Neural progenitor cell (in vitro differentiated cells): ENCODE results near the gene CNR2. TPM values are rescaled to one million over a fixed set of nuclear protein-coding genes. Genes with fewer than 3 reads are reported as not detected.
"Not testable (repeated sequence)": the region's sequence is repeated elsewhere in the genome, so short reads cannot be mapped to it uniquely, and the experiment has no call there.

Experiments
- DNase-seq: peaks from one replicate; pipeline ENCODE4 v3.0.0-alpha.2; 2016; ENCODE audit warnings: low spot score
- H2AFZ ChIP-seq: fragments of 200-600 bp; sonication (generic); replicated peaks from 2 replicates; pipeline ENCODE4 v1.6.1; 2016; ENCODE audit warnings: antibody characterized with exemption
- H3F3A ChIP-seq: fragments of 200-600 bp; sonication (generic); 2 replicates; pipeline ENCODE4 v1.6.1; 2016; ENCODE audit warnings: antibody characterized with exemption, low read depth
- H3K27ac ChIP-seq: fragments of 200-600 bp; sonication (generic); 2 replicates; pipeline ENCODE4 v1.5.1; 2016; ENCODE audit warnings: mild to moderate bottlenecking
- H3K27me3 ChIP-seq: fragments of 200-600 bp; sonication (generic); 2 replicates; pipeline ENCODE4 v1.6.1; 2016; ENCODE audit warnings: mild to moderate bottlenecking, moderate library complexity
- H3K36me3 ChIP-seq: fragments of 200-600 bp; sonication (generic); 2 replicates; pipeline ENCODE4 v1.5.1; 2016
- H3K4me1 ChIP-seq: fragments of 200-600 bp; sonication (generic); 2 replicates; pipeline ENCODE4 v1.6.1; 2016; ENCODE audit warnings: mixed run types
- H3K4me2 ChIP-seq: fragments of 200-600 bp; sonication (generic); 2 replicates; pipeline ENCODE4 v1.6.1; 2016
- H3K4me3 ChIP-seq: fragments of 200-600 bp; sonication (generic); 2 replicates; pipeline ENCODE4 v1.5.1; 2016
- H3K79me2 ChIP-seq: fragments of 200-600 bp; sonication (generic); 2 replicates; pipeline ENCODE4 v1.6.1; 2016; ENCODE audit warnings: low read depth
- H3K9ac ChIP-seq: fragments of 200-600 bp; sonication (generic); 2 replicates; pipeline ENCODE4 v1.6.1; 2016
- H3K9me3 ChIP-seq: fragments of 200-600 bp; sonication (generic); 2 replicates; pipeline ENCODE4 v1.5.1; 2016; ENCODE audit warnings: low read depth
- H4K20me1 ChIP-seq: fragments of 200-600 bp; sonication (generic); 2 replicates; pipeline ENCODE4 v1.6.1; 2016; ENCODE audit warnings: low read depth
- H3K27ac Mint-ChIP-seq: 3 replicates; pipeline ENCODE4 v1.8.0; 2021; ENCODE audit warnings: mixed read lengths
- H3K27me3 Mint-ChIP-seq: 2 replicates; pipeline ENCODE4 v1.8.0; 2022; ENCODE audit warnings: low read depth, mild to moderate bottlenecking, inconsistent platforms, moderate library complexity, mixed read lengths; ENCODE audit not compliant: insufficient read depth
- H3K36me3 Mint-ChIP-seq: 3 replicates; pipeline ENCODE4 v1.8.0; 2021; ENCODE audit warnings: mixed read lengths
- H3K4me1 Mint-ChIP-seq: 3 replicates; pipeline ENCODE4 v1.8.0; 2021; ENCODE audit warnings: mixed read lengths
- H3K4me3 Mint-ChIP-seq: 3 replicates; pipeline ENCODE4 v1.8.0; 2021; ENCODE audit warnings: mild to moderate bottlenecking, moderate library complexity, mixed read lengths
- H3K9me3 Mint-ChIP-seq: 3 replicates; pipeline ENCODE4 v1.8.0; 2020; ENCODE audit warnings: mixed read lengths
- EZH2 ChIP-seq: fragments of 200-600 bp; sonication (generic); IDR thresholded peaks from 2 replicates; pipeline ENCODE4 v1.6.1; 2017; ENCODE audit warnings: antibody characterized with exemption, mild to moderate bottlenecking, moderate library complexity
- EZH2phosphoT487 ChIP-seq: fragments of 200-600 bp; sonication (generic); IDR thresholded peaks from 2 replicates; pipeline ENCODE4 v1.6.1; 2017; ENCODE audit warnings: antibody characterized with exemption
- total RNA-seq: library from RNA; depleted of rRNA; stranded (reverse); fragments of >200 nt; gene quantifications from 2 replicates; pipeline ENCODE4 v1.2.3, GENCODE V29; 2015; ENCODE audit warnings: low replicate concordance
- TF ChIP-seq, protein P1 (sequence below): fragments of 200-600 bp; sonication (generic); IDR thresholded peaks from 2 replicates; pipeline ENCODE4 v1.5.1; 2017; ENCODE audit warnings: antibody characterized with exemption, mild to moderate bottlenecking

Gene CNR2
- total RNA-seq, 1 donor from 2014 or later = not detected

DNA sequence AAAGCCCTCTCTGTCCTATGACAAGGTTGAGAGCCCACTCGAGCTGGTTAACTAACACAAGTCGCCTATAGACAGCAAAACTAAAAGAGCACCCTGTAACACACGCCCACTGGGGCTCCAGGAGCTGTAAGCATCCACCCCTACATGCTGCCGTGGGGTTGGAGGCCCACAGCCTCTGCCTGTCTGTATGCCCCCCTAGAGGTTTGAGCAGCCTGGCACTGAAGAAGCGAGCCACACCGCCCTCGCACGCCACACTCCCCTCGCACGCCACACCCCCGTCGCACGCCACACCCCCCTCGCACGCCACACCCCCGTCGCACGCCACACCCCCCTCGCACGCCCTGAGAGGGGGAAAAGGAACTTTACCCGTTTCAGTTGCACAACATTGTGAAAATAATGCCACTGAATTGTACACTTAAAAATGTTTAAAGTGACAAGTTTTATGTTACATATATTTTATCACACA, 74.7 kb downstream of the CNR2 start:
- Mint-ChIP-seq H3K27me3 (peaks cover 10% of the 10 kb centered on the region), H3K4me1 (peaks cover 5% of the 10 kb centered on the region), H3K27ac (no peak overlapping the region), H3K36me3 (no peaks in the 10 kb centered on the region), H3K4me3 (peak overlapping the region; percentile 80), H3K9me3 (no peaks in the 10 kb centered on the region)
- Histone ChIP-seq H3K4me2 (peak overlapping the region; percentile 77), H4K20me1 (no peaks in the 10 kb centered on the region), H3K9ac (no peak overlapping the region), H3K9me3 (no peaks in the 10 kb centered on the region), H2AFZ (peak overlapping the region; percentile 83), H3K4me3 (peak overlapping the region; percentile 41), H3K79me2 (no peaks in the 10 kb centered on the region), H3K27me3 (peaks cover 31% of the 10 kb centered on the region), H3K27ac (no peak overlapping the region), H3K4me1 (peaks cover 4% of the 10 kb centered on the region), H3K36me3 (no peaks in the 10 kb centered on the region), H3F3A (peaks cover 5% of the 10 kb centered on the region)
- DNase-seq = peak; percentile 59
- TF ChIP-seq EZH2 = no peak
- no peak for TF ChIP-seq EZH2phosphoT487
- TF ChIP-seq, protein P1, sequence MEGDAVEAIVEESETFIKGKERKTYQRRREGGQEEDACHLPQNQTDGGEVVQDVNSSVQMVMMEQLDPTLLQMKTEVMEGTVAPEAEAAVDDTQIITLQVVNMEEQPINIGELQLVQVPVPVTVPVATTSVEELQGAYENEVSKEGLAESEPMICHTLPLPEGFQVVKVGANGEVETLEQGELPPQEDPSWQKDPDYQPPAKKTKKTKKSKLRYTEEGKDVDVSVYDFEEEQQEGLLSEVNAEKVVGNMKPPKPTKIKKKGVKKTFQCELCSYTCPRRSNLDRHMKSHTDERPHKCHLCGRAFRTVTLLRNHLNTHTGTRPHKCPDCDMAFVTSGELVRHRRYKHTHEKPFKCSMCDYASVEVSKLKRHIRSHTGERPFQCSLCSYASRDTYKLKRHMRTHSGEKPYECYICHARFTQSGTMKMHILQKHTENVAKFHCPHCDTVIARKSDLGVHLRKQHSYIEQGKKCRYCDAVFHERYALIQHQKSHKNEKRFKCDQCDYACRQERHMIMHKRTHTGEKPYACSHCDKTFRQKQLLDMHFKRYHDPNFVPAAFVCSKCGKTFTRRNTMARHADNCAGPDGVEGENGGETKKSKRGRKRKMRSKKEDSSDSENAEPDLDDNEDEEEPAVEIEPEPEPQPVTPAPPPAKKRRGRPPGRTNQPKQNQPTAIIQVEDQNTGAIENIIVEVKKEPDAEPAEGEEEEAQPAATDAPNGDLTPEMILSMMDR = no peak

DNA sequence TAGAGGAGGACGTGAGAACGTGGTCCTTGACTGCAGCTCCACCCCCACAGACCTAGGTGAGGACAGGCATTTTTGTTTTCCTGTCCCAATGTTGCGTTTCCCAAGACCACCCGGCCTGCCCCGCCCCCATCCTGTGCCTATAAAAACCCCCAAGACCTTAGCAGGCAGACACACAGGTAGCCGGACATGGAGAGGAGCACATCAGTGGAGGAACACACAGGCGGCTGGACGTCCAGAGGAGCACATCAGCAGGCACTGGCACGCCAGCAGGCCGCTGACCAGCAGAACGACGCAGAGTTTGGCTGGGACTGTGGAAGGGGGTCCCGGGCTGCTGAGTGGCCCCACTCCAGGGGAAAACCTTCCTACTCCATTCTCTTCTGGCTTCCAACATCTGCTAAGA, 75.3 kb downstream of the CNR2 start:
- peak overlapping the region; percentile 41 for H3K4me3 ChIP-seq

DNA sequence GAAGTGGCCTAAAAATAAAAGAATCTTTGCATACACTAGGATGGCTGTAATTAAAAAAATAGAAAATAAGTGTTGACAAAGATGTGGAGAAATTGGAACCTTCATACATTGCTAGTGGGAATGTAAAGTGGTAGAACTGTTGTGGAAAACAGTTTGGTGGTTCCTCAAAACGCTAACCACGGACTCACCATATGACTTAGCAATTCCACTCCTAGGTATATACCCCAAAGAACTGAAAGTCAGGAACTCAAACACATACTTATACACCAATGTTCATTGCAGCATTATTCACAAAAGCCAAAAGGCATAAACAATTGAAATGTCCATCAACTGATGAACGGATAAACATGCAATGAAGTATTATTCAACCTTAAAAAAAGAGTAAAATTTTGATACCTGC, 77.1 kb downstream of the CNR2 start:
- Histone ChIP-seq H3K9me3 (no peaks in the 10 kb centered on the region), H3K4me3 (no peak overlapping the region), H2AFZ (no peak overlapping the region), H3F3A (peaks cover 5% of the 10 kb centered on the region), H3K4me2 (no peak overlapping the region), H4K20me1 (no peaks in the 10 kb centered on the region), H3K4me1 (peaks cover 4% of the 10 kb centered on the region), H3K36me3 (no peaks in the 10 kb centered on the region), H3K27me3 (peaks cover 31% of the 10 kb centered on the region), H3K9ac (no peak overlapping the region), H3K27ac (no peak overlapping the region), H3K79me2 (no peaks in the 10 kb centered on the region)
- Mint-ChIP-seq H3K27me3 (peaks cover 10% of the 10 kb centered on the region), H3K4me1 (peaks cover 5% of the 10 kb centered on the region), H3K9me3 (no peaks in the 10 kb centered on the region), H3K27ac (no peak overlapping the region), H3K4me3 (no peak overlapping the region), H3K36me3 (no peaks in the 10 kb centered on the region)
- TF ChIP-seq EZH2 (no peak), EZH2phosphoT487 (no peak)
- TF ChIP-seq, protein P1 = no peak
- no peak for DNase-seq

More for the DNA sequence above, 75.3 kb downstream of the CNR2 start:
- Histone ChIP-seq H4K20me1 (no peaks in the 10 kb centered on the region), H3K9ac (no peak overlapping the region), H3K36me3 (no peaks in the 10 kb centered on the region), H3K4me2 (peak overlapping the region; percentile 77), H3K4me1 (peaks cover 4% of the 10 kb centered on the region), H3K79me2 (no peaks in the 10 kb centered on the region), H3F3A (peaks cover 5% of the 10 kb centered on the region), H3K27ac (no peak overlapping the region), H3K27me3 (peaks cover 31% of the 10 kb centered on the region), H3K9me3 (no peaks in the 10 kb centered on the region), H2AFZ (peak overlapping the region; percentile 83)
- DNase-seq = no peak
- TF ChIP-seq EZH2 = no peak
- no peak for TF ChIP-seq EZH2phosphoT487
- TF ChIP-seq, protein P1 = no peak
- Mint-ChIP-seq H3K4me3 (peak overlapping the region; percentile 80), H3K27ac (no peak overlapping the region), H3K27me3 (peaks cover 10% of the 10 kb centered on the region), H3K36me3 (no peaks in the 10 kb centered on the region), H3K9me3 (no peaks in the 10 kb centered on the region), H3K4me1 (peaks cover 5% of the 10 kb centered on the region)

DNA sequence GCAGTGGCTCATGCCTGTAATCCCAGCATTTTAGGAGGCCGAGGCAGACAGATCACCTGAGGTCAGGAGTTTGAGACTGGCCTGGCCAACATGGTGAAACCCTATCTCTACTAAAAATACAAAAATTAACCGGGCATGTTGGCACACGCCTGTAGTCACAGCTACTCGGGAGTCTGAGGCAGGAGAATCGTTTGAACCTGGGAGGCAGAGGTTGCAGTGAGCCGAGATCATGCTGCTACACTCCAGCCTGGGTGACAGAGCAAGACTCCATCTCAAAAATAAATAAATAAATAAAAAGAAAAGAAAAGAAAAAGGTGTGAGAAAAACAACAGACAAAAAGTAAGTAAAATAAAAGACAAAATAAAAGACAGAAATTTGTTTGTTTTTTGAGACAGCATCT, 79.0 kb downstream of the CNR2 start:
- not testable (repeated sequence) for H3F3A ChIP-seq, H3K9me3 ChIP-seq, H3K4me1 Mint-ChIP-seq, H3K36me3 Mint-ChIP-seq, H3K27me3 Mint-ChIP-seq, H3K27ac ChIP-seq, H3K4me3 ChIP-seq, H3K4me2 ChIP-seq, H3K4me1 ChIP-seq, H3K4me3 Mint-ChIP-seq, DNase-seq, H3K36me3 ChIP-seq, H3K27ac Mint-ChIP-seq, H3K9me3 Mint-ChIP-seq, H4K20me1 ChIP-seq, H2AFZ ChIP-seq, H3K79me2 ChIP-seq, H3K9ac ChIP-seq
- H3K27me3 ChIP-seq = peaks cover 31% of the 10 kb centered on the region
